22Rv1 (cell line): ENCODE data around the gene SIX4.

Experiments used
- H3K27ac ChIP-seq: fragments of 450-650 bp; 2 replicates; pipeline ENCODE4 v1.5.1; 2017
- CTCF ChIP-seq: fragments of 450-650 bp; IDR thresholded peaks from 2 replicates; pipeline ENCODE4 v1.5.1; 2017; ENCODE audit warnings: mild to moderate bottlenecking
- ZFX ChIP-seq: fragments of 450-650 bp; IDR thresholded peaks from 2 replicates; pipeline ENCODE4 v1.6.1; 2017; ENCODE audit warnings: antibody characterized with exemption, borderline replicate concordance

The SIX4 gene

GRCh38 chr14:60695327-60695726, 28.8 kb downstream of the SIX4 start:
- no peak for TF ChIP-seq ZFX
- TF ChIP-seq CTCF, result no peak
- H3K27ac ChIP-seq, result no peak overlapping the region

GRCh38 chr14:60691383-60692113, 32.6 kb downstream of the SIX4 start:
- no peak overlapping the region for H3K27ac ChIP-seq
- TF ChIP-seq CTCF, result no peak
- TF ChIP-seq ZFX, result no peak

GRCh38 chr14:60686865-60687264, 37.3 kb downstream of the SIX4 start:
- H3K27ac ChIP-seq, result no peak overlapping the region
- TF ChIP-seq ZFX, result no peak
- TF ChIP-seq CTCF, result no peak

GRCh38 chr14:60684203-60684602, 39.9 kb downstream of the SIX4 start:
- TF ChIP-seq CTCF, result no peak
- no peak for TF ChIP-seq ZFX
- no peak overlapping the region for H3K27ac ChIP-seq

- H3K27ac ChIP-seq, result no peak overlapping the region
- no peak for TF ChIP-seq ZFX
- TF ChIP-seq CTCF, result no peak
These were observed 42.9 kb downstream of the SIX4 start for GRCh38 chr14:60681271-60681670.

- no peak overlapping the region for H3K27ac ChIP-seq
- no peak for TF ChIP-seq CTCF
- no peak for TF ChIP-seq ZFX
These were observed 43.6 kb downstream of the SIX4 start for GRCh38 chr14:60680511-60680910.

GRCh38 chr14:60679566-60680258, 44.4 kb downstream of the SIX4 start:
- no peak overlapping the region for H3K27ac ChIP-seq

More at GRCh38 chr14:60679566-60680258, 44.4 kb downstream of the SIX4 start:
- no peak for TF ChIP-seq CTCF
- no peak for TF ChIP-seq ZFX
